Retinal pigment epithelial cell (primary cell): ENCODE results near the gene ITPK1.

ENCODE experiments used
- DNase-seq: peaks from one replicate; pipeline ENCODE4 v3.0.0-alpha.2; 2010; ENCODE audit warnings: low read depth
- H3K4me3 ChIP-seq: 2 replicates; pipeline ENCODE4 v1.5.1; 2011; ENCODE audit warnings: mild to moderate bottlenecking, low read length, control low read depth, moderate library complexity
- CTCF ChIP-seq: conservative IDR thresholded peaks from 2 replicates; pipeline ENCODE4 v1.5.1; 2011; ENCODE audit warnings: low read depth, low read length, control low read depth, inconsistent platforms

ITPK1 gene

GRCh38 chr14:93005135-93005813 lies 110.5 kb downstream of the ITPK1 start:
- DNase-seq, result no peak
- TF ChIP-seq CTCF, result no peak
- H3K4me3 ChIP-seq, result no peak overlapping the region

GRCh38 chr14:93004699-93005082 lies 111.0 kb downstream of the ITPK1 start:
- no peak for TF ChIP-seq CTCF
- no peak for DNase-seq
- H3K4me3 ChIP-seq, result no peak overlapping the region

GRCh38 chr14:93003945-93004698 lies 111.6 kb downstream of the ITPK1 start:
- no peak for TF ChIP-seq CTCF
- H3K4me3 ChIP-seq, result no peak overlapping the region
- DNase-seq, result no peak

GRCh38 chr14:93002851-93003298 lies 112.8 kb downstream of the ITPK1 start:
- no peak for TF ChIP-seq CTCF
- DNase-seq, result no peak
- no peak overlapping the region for H3K4me3 ChIP-seq

- TF ChIP-seq CTCF, result no peak
- H3K4me3 ChIP-seq, result no peak overlapping the region
- no peak for DNase-seq
These were observed 113.7 kb downstream of the ITPK1 start for GRCh38 chr14:93002049-93002448.

- no peak for DNase-seq
- no peak overlapping the region for H3K4me3 ChIP-seq
- no peak for TF ChIP-seq CTCF
These were observed 116.8 kb downstream of the ITPK1 start for GRCh38 chr14:92998946-92999345.
